Activated CD4-positive, alpha-beta T cell treated with anti-CD3 and anti-CD28 coated beads, Interleukin-2, amount 50 U/mL, for 4 hours (primary cell): Measurements from ENCODE around the gene FKBP6.
A peak's percentile ranks its signal among the peaks of the same experiment; 100 is the strongest.
"Not testable (repeated sequence)": the region's sequence is repeated elsewhere in the genome, so short reads cannot be mapped to it uniquely, and the experiment has no call there.

Source experiments
- DNase-seq, 2 experiments: peaks; one replicate each; pipeline ENCODE4 v3.0.0-alpha.2; 2020

Gene FKBP6

GRCh38 chr7:73324081-73324845, 3.7 kb upstream of the FKBP6 start:
- DNase-seq = peak; percentile 39 to 40

DNA sequence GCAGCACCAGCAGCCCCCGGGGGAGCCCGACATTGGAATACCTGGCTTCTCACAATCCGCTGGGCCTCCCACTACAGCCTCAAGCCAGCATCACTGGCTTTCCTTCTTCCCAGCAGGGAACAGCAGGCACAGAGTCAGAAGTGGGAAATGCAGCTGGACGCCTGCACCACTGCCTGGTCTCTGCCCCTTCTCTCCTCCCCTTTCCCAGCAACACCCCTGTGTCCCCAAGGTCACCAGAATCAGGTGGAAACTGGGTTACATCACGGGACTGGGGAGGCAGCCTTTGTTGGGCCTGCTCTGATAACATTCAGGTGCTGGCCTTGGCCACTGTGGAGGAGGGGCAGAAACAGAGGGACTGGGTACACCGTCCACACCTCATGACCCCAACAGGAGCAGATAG, 2.5 kb upstream of the FKBP6 start:
- DNase-seq = not testable (repeated sequence)

GRCh38 chr7:73327449-73327848, 512 bp upstream of the FKBP6 start:
- DNase-seq = not testable (repeated sequence)

- no peak for DNase-seq
These were observed 735 bp downstream of the FKBP6 start for GRCh38 chr7:73328696-73329095.

DNA sequence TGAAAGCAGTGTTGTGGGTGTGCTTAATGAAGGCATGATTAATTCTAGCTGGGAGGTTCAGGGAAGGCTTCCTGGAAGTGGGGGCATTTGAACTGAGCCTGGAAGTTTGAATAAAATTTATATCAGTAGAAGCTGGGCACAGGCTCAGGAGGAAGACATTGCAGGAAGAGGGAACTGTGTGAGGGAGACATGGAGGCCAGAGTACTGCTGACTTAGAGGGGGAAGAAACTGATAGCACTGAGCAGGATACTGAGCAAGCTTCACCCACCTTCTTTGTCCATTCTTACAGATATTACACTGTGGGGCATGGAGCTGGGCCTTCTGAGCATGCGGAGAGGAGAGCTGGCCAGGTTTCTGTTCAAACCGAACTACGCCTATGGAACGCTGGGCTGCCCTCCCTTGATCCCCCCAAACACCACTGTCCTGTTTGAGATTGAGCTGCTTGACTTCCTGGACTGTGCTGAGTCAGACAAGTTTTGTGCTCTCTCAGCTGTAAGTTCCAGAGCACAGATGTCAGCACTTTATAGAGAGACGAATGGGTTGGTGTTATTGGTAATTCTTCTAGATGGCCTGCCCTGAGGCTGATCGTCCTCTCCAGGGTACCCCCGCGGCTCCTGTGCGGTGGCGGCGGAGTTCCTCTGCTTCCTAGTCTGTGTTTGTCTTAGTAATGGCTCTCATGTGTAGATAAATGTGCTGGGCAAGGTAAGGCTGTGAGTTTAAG, 2.1 kb downstream of the FKBP6 start:
- no peak for DNase-seq

GRCh38 chr7:73330772-73331171, 2.8 kb downstream of the FKBP6 start:
- no peak for DNase-seq

DNA sequence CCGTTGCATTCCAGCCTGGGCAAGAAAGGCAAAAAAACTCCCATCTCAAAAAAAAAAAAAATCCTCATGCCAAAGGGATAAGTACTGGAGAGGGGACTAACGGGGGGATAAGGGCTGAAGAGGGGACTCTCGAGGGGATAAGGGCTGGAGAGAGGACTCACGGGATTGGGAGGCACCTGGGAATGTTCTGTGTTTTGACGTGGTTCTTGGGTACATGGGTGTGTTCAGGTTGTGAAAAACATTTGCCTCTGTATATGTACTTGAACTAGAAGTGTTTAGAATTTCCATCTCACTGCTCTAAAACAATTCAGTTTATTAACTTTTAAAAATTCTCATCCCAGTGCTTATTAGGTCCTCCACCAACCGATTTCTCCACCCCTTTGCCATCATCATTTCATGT, 4.5 kb downstream of the FKBP6 start:
- no peak for DNase-seq

DNA sequence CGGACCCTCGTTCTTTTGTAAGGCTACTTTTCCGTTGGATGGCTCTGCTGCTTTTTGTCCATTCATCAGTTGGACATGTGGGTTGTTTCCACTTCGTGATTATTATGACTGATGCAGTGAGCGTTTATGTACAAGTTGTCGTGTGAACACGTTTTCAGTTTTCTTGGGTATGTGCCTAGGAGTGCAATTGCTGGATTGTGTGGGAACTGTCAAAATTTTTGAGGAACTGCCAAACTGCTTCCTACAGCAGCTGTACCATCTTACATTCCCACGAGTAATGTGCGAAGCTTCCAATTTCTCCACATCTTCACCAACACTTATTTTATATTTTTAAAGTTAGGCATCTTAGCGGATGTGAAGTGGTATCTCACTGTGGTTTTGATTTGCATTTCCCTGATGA, 10.4 kb downstream of the FKBP6 start:
- no peak for DNase-seq

GRCh38 chr7:73340514-73340913, 12.6 kb downstream of the FKBP6 start:
- no peak for DNase-seq

GRCh38 chr7:73341877-73342276, 13.9 kb downstream of the FKBP6 start:
- no peak for DNase-seq

DNA sequence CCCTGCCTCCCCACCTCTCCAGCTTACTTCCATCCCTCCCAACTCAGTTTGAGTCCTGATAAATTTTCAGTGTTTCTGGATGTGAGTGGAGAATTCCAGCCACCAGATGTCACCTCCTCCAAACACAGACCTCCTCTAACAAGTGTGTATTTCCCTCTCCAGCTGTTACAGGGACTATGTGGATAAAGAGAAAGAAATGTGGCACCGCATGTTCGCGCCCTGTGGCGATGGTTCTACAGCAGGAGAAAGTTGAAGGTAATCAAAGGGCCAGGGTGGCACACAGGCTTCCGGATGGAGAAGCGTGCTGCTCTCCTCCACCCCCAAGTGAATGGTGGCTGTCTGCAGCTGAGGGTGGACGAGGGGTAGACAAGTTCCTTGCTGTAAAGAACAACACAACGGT, 14.7 kb downstream of the FKBP6 start:
- no peak for DNase-seq

DNA sequence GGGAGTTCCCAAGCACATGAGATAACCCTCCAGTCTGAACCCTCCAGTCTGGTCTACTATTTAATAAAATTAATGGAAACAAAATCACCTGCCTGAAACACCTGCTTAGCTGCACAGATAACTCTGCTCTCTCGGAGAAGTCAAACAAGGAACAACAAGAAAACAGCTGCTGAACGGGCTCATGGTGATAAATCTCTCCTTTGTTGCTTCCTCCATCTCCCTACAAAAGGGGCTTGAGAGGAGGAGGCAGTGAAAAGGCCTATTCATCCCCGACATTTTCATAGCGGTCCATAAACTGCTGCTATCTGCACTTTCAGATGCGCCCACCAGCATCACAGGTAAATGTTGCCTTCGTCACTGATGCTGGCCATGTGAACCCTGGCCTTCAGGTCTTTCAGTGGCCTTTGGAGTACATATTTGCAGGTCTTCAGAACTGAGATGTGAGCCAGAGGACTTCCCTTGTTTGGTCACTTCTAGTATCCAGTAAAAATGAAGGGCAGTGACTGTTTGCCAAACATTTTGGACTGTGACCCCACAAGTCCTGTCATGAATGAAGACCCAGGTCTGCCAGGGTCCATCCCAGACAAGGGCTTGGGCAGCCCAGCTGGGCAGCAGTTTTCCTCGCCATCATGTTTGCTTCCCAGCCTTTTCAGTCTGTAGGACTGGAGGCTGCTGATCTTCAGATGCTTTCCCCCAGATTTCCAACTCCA, 15.9 kb downstream of the FKBP6 start:
- no peak for DNase-seq

DNA sequence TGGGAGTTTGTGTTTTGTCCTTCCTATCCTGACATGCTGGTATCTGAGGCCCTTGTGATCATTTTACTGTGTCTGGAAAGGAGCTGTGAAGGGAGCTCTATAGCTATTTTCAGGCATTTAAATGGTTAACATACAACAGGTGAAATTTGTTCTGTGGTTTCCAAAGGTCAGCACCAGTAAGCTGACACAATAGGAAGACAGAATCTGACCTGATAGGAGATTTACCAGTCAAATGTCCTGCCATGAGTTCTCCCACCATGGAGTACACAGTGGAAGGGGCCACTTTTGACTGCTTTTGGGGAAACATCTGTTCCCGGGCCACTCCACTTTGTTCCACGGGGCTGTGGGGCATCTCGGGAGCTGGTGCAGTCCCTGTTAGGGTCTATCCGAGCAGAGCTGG, 17.6 kb downstream of the FKBP6 start:
- DNase-seq = no peak

DNA sequence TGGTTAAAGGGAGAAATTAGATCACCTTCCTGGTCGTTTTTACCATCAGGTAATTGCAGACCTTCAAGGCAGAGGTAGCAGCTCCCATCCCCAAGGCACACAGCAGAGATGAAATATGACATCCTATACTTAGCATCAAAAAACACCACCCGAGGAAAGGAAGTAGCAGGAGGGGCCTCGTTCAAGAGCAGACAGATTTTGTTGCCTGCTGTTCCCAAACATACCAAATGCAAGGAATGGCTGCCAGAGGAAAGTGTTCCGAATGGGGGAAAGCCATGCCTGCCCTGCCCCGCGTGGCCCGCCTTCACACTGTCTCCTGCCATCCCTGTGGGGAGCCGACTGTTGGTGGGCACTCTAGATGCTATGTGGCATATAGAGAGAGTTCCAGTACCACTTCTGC, 18.0 kb downstream of the FKBP6 start:
- DNase-seq = no peak

GRCh38 chr7:73349763-73350162, 21.8 kb downstream of the FKBP6 start:
- no peak for DNase-seq

DNA sequence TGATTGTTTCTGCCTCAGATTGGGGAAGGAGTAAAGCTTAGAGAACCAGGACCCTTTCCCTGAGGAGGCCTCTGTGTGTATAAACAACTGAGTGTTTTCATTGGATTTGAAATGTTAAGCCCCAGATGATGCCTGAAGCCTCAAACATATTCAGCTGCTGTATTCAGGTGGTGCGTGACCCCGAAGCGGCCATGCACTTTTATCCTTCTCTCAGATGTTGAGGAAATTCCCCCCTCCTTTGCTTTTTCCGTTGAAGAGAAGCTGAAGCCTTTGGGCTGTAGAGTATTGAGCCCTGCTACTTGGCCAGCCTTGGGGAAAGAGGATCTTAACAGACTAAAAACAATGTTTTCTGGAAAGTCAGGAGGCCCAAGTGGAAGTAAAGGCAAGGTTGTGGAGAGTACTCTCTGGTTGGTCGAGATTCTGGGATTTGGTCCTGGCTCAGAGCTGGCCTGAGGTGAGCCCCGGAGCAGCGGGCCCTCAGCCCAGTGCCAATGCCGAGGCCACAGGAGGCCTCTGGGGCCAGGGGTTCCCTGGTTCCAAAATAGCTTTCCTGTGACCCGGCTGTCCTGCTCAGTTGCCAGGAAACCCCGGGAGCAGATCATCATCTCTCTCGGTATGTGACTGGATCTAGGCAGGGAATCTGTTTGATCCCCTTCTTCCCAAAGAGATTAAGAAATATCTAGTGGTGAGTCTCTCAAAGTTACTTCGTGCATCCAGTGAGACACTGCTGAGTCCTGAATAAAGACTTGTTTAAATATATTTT, 22.5 kb downstream of the FKBP6 start:
- DNase-seq = no peak

DNA sequence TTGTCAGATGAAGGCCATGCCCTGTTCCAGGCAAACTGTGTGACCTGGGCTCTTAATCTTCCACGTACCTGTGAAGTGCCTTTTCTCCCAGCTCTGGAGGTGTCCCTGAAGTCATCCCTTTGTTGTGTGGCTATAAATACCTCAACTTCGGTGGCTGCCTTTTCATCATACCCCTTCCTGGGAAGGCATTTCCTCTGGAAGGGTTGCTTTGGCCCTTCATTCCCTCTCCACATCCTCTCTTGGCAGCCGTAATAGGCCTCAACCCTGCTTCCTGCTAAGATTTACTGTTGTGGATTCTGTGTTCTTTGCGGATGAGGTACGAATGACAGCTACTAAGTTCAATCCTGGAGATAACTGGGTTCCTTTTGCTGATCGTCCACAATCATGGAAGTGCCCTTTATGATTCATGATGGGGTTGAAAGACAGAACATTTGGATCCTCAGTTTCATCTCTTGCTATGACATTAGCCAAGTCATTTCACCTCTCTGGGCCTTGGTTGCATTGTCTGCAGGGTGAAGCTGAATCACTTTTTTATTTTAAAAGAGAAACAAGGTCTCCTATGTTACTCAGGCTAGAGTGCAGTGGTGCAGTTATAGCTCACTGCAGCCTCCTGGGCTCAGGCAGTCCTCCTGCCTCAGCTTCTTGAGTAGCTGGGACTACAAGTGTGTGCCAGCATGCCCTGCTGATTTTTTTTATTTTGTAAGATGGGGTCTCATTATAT, 23.6 kb downstream of the FKBP6 start:
- DNase-seq = no peak

DNA sequence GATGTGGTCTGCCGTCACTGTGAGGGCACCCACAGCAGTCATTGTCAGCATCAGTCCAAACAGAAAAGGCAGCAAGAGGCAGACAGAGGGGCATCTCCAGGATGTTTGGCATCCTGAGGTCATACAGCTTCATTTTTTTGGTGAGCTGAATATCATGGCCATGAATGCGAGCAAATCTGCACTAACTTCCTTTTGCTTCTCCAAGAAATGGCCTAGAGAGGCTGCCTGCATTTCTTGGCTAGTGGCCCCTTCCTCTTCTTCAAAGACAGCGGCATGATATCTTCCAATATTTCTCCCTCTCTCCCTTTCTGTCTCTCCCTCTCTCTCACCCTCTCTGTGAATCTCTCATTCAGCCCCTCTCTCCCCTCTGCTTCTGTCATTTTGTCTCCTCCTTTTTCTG, 24.8 kb downstream of the FKBP6 start:
- DNase-seq = no peak

DNA sequence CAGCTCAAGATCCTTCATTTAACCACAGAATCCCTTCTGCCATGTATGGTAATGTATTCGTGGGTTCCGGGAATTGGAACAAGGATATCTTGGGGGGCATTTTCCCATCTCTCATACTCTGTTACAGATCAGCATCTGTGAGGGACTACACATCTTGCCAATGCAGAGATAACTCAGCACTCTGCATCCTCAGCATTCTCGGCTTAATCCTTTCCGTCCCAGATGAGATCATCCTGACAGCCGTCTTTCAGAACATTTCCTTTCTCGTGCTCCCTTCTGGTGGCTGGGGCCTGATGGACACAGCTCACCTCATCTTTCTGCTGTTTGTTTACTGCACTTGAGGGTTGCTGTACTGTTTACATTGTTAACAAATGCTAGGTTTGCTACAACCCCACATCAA, 25.3 kb downstream of the FKBP6 start:
- no peak for DNase-seq

- no peak for DNase-seq
These were observed 26.2 kb downstream of the FKBP6 start for GRCh38 chr7:73354196-73354595.

DNA sequence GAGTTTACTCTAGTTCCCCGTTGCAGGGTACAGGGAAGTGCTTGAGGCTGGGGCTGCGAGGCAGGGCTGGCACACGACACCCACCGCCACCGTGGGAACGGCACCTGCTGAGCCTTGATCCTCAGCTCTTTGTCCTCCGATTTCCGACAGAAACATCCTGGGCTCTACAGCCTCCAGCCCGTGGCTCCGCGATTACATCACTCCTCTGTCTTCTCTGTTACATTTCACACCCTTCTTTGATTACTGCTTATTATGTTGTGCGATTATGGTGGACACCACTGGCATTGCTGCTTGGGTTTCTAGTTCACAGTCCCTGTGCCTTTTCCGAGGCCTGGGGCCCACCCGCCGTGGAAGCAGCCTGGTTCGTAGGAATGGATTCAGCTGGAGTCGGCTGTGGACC, 26.9 kb downstream of the FKBP6 start:
- DNase-seq = no peak

GRCh38 chr7:73356159-73356558, 28.2 kb downstream of the FKBP6 start:
- DNase-seq = no peak
